Measurements from ENCODE around the gene TPRN.

TPRN gene

DNA sequence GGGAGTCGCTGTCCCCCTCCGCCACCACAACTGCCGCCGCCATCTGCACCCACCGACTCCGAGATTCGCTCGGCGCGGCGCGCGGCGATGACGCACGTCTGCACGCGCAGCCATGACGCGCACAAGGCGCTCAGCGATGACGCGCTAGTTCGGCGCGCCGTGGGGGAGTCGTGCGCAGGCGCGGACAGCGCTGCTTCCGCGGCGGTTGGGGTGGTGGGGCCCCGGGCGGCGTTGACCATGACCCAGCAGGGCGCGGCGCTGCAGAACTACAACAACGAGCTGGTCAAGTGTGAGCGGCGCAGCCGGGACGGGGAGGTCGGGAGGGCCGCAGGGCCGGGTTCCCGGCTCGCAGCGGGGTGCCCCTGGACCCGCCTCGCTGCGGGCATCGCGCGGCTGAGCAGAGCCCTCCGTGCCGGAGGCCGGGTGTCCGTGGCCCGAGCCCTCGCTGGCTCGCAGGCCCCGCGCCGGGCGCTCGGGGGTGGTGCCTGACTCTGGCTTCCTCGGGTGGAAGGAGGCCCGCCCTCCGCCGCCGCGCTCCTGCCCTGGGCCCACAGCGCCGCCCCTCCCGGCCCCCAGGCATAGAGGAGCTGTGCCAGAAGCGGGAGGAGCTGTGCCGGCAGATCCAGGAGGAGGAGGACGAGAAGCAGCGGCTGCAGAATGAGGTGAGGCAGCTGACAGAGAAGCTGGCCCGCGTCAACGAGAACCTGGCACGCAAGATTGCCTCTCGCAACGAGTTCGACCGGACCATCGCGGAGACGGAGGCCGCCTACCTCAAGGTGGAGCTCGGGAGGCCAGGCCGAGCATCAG is 11.8 kb downstream of the TPRN start, which contains the start of the genes ANAPC2 and SSNA1:
Gene ANAPC2 (minus strand): TSS at position 71 of the 807 bp plus-strand sequence. CDS start 28 bp downstream, at position 43.
Gene SSNA1 (plus strand): TSS at position 187 of the 807 bp plus-strand sequence. CDS start 51 bp downstream, at position 238.
- peak; percentile 79 to 81 for ATAC-seq

DNA sequence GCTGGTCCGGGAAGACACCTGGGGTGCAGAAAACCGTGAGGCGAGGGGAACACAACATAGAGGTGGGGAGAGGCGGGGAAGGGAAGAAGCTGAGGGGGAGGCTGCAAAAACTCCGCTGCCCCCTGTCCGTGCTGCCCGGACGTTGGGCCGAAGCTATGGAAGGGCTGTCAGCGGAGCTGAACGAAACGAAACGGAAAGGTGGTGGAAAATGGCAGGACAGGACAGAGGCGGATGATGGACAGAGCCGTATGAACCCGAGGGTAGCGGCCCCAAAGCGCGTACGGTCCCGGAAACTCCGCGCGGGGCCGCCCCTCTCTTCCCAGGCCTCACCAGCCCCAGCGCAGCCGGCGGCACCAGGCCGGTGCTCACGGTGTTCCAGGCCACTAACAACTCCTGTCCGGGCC is 12.5 kb downstream of the TPRN start:
- ATAC-seq = peak; percentile 1

DNA sequence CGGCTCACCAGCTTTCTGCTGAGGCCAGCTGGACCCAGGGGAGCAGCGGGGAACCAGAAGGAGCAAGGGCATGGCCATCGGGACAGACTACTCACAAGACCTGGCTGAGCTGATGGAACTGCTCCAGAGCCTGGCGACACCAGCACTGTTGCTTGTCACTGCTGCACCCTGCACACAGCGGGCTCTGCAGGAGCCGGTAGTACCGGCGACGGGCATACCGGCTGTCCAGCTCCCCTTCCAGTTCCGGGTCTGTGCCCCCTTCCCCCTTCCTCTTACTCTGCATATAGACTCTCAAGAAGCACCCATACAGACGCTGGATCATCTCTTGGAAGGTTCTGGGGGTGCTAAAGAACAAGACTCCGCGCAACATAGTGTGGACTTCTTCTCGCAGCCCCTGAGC is 13.2 kb downstream of the TPRN start:
- no peak for ATAC-seq

DNA sequence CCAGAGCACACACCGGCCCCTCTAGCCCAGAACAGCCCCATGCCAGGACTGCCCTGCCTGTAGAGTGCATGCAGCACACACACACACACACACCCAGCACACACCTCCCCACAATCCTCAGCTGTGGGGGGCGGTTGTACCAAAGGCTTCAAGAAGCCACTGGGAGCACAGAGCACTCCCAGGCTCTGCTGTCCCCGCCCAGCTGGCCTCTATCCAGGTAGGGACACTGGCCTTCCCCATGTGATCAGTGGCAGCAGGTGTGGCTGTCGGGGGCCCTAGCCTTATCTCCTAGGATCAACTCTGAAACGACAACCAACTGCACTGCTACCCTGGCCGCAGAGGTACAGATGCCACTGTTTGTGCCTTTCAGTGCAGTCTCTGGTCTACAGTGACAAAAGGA is 14.2 kb downstream of the TPRN start:
- ATAC-seq = no peak

DNA sequence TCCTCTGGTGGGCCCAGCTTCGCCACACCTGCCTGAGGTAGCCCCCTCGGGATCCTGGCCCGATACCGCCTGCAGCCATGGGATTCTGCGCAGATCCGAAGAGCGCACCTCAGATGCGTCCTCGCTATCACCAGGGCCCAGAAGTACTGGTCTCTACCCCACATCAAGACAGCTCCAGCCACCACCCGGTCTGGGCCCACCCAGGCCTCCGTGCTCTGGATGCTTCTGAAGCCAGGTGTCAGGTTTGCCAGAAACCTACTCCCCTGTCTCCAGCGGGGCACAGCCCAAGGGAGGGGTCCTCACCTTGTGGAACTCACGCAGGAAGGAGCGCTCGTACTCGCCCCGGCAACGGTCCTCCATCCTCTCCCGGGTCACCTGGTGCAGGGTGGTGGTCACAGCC is 14.6 kb downstream of the TPRN start:
- ATAC-seq = no peak

DNA sequence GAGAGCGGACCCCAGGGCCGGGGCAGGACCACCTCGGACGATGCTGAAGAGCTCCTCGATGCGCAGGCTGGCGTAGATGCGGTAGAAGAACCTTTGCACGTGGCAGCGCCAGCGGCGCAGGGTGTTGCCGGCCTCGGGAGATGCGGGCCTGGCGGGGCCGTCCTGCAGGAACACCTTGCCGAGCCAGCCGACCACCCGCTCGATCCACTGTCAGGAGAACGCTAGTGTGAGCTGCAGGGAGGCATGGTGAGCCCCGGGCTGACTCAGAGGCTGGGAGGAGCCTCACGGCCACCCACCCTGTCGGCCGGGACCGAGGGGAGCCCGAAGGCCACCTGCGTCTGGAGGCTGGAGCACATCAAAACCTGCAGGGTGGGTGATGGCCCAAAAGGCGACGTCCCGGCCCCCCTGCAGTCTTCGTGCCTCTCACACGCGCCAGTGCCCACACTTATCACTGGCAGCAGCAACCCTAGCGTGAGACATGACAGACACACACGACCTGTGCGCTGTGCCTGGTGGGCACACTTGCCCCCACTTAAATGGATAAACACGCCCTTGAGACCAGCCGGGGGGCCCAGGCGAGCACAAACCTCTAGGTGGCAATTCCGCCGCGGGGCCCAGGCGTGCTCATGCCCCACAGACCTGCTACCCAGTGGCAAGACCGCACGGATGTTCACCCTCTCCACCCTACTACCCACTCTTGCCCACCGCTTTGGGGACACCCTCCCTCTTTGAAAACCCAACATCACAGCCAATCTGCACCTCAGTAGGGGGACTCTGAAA is 15.5 kb downstream of the TPRN start:
- ATAC-seq = no peak

DNA sequence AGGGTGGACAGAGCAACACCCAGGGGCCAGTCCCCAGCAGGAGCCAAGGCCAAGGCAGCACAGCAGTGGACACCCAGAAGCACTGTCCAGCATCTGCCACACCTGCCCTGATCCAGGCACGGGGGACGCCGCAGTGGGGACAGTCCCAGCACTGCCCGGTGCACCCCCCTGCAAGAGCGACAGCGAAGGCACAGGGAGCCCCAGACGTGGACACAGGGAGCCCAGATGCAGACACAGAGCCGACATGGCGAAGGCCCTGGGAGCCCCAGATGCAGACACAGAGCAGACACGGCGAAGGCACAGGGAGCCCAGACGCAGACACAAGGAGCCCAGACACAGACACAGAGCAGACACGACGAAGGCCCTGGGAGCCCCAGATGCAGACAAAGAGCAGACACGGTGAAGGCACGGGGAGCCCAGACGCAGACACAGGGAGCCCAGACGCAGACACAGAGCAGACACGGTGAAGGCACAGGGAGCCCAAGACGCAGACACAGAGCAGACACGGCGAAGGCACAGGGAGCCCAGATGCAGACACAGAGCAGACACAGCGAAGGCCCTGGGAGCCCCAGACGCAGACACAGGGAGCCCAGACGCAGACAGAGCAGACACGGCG is 16.5 kb downstream of the TPRN start:
- no peak for ATAC-seq

DNA sequence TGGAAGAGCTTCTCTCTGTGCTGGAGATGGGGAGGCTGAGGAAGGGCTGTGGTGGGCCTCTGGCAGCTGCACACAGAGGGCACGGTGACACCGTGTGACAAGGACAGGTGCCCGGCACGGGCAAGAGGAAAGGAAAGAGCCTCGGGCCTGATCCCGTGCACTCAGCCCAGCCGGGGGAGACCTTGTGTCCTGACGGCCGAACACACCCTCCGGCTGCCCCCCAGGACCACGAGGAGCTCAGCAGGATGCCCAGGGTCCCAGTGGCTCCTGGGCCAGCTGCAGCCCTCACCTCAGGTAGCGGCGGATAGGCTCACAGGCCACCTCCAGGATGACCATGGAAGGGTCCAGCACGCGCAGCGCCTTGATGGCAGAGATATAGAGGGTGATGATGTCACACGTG is 17.7 kb downstream of the TPRN start:
- no peak for ATAC-seq

DNA sequence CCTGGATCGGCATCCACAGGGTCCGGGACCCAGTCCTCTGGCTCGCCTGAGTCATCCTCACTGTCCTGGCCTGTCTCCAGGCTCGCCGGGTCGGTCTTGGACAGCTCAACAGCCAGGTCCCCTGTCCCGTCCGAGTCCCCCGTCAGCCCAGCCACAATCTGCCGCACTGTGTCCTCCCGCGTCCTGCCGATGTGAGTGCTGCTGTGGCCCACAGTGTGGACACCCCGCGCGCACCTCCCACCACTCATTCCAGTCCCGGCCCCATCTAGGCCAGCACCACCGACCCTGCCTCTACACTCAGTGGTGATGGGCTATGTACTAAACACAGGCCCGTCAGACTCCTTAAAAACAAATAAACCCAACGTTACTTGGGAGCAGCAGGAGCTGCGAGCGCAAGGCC is 18.9 kb downstream of the TPRN start:
- no peak for ATAC-seq

DNA sequence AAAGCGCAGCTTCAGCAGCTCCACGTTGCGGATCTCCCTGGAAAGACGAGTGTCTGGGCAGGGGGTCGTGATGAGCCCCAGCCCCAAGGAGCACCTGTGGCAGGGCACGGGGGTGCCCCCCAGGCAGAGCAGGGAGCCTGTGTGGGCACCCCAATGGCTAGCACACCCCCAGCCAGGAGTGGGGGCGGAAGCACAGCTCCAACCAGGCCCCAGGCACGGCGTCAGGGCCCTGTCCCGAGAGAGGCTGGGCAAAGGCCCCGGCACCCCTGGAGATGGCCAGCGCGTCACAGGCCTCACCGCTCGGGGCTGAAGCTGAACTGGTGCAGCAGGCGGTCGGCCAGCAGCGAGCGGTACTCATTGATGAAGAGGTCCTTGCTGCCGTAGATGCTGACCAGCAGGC is 20.1 kb downstream of the TPRN start:
- no peak for ATAC-seq

DNA sequence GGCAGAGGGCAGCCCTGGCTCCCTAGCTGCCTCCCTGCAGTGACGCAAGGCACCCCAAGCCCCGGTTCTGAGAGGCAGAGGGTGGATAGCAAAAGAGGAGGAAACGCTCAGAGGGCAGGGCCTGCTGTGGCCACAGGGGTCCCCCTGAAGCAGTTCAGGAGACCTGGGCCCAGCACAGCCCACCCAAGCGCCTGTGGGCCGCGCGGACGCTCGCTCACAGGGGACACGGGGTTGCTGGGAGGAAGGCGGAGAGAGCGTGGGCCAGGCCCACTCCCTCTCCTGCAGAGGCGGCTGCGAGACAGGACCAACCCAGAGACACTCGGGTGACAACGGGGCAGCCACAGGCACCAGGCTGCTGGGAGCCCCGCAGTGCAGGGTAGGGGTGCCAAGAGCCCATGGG is 20.8 kb downstream of the TPRN start:
- ATAC-seq = no peak

DNA sequence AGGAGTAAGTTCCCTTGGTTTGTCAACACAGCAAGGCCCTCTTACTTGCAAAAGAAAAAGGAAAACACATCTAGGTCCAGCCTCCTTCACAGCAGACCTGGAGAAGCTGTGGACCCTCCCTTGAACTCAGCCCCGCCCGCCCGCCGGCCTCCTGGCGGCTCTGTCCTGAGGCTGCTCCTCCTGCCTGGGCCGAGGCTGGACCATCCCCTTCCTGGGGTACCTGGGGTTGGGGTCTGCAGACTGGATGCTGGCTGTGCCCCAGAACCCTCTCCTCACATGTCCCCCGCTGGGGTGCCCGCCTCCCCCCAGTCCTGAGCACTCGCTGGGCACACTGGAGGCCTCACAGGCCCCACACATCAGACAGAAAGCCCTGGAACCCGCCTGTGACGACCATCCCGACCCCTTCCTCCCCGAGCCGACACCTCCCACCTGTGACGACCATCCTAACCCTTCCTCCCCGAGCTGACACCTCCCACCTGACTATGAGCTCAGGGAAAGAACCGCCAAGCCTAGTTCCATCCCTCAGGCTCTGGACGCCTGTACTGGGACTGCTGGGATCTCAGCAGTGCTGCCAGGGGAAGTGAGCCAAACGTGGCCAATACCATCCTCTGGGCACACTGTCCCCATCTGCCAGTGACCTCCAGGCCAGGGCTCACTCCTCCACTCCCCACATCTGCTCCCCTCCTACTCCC is 21.5 kb downstream of the TPRN start:
- ATAC-seq = no peak

DNA sequence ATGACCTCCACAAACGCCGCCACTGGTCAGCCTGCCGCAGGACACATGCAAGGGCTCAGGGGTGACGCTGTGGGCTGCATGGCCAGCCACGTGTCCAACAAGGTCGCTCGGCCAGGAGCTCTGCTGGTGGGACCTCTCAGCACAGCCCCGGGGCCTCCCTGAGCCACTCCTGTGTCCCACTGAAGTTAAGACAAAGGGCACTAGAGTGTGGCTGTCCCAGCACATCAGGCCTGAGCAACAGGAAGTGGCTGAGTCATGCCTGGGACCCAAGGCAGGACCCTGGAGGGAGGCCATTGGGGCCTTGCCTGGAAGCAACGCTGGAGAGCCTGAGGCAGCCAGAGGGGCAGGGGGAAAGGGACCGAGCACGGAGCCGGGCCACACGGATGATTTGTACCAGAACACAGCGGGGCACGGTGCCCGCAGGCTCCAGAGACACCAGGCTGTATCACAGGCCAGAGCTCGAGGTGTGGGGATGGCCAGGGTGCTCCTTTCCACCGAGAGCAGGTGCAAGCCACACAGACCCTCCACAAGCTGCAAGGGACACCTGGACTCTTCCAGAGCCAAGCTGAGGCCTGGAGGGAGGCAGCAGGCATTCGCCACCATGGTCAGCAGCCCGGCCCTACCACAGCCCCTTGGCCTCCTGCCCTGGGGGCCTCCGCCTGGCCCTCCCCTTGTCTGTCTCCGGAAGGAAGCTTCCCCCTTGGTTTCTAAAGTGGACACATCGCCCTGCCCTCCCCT is 22.2 kb downstream of the TPRN start:
- no peak for ATAC-seq

DNA sequence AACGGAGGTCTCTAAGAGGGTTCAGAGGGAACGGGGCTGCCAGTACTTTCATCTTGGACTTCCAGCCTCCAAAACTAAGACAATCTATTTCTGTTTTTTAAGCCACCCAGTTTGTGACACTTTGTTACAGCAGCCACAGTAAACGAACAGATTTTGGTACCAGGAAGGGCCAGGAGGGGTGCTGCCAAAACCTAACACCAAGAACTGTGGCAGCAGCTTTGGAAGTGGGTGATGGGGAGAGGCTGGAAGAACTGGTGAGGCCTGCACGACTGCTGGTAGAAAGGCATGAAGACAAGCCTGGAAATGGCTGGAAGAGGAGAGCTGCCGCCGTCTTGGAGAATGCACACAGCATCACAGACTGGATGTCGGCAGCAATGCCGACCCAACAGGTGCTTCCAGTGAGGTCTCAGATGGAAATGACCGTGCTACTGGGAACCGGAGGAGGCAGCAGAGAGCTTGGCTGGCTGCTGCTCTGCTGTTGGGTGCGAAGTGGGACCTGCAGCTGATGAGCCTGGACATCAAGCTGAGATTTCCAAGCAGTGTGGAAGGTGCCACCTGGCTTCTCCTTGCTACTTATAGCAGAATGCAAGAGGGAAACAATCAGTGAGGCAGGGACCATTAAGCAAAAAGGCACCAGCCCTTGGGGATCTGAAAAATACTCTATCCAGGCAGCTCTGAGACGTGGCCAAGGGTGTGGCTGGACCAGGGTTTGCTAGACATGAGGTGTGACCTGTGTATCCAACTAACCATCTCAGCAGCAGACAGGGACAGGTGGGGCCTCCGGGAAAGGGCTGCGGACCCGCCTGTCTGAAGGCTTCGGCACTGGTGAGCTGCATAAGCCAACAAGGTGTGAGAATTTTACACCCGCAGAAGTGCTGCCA is 24.0 kb downstream of the TPRN start:
- ATAC-seq = peak in 1 of 2 donors; percentile 54

DNA sequence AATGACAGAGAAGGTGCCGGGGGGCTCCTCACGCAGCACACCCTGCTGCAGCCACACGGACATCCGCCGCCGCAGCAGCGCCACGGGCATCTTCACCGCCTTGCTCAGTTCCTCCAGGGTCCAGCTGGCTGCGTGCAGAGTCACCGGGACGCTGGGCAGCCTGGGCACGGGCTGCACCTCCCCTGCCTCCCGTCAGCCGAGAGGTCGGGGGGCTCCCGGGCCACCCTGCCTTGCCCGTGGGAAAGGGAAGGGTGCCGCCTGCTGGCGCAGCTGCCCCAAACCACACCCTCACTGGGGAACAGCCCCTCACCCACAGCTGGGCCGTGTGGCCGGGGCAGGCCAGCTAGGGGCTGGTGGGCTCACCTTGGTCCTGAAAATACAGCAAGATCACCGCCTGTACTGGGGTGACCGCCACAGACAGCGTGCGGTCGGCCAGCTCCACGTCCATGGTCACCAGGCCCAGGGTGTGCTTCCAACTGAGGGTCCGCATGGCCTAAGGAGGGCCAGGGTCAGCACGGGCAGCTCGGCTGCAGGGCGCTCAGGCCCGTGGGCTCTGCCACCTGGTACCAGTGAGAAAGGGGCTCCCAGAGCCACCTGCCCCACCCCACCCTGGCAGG is 25.1 kb downstream of the TPRN start:
- peak in 1 of 2 donors; percentile 12 for ATAC-seq

DNA sequence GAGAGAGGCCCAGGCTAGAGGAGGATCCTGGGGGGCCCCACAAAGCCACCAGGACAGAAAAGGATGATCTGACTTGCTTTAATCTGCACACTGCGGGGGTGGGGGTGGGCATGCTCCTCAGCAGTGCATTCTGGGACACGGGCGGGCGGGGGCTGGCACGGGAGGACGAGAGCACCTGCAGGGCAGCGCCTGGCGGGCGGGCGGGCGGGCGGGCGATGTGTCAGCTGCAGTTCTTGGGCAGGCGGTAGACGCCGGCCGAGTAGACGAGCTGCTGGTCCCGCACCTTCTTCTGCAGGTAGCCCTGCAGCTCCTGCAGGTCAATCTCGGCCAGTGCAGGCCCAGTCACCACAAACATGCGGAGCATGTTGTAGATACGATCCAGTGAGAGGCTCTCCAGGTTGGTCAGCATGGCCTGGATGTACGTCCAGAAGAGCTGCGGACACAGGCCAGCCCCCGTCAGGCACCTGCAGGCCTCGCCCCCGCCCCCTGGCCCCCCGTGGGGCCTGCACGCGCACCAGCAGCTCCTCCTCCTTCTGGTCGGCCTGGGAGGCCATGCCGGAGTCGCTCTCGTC is 25.7 kb downstream of the TPRN start:
- no peak for ATAC-seq

DNA sequence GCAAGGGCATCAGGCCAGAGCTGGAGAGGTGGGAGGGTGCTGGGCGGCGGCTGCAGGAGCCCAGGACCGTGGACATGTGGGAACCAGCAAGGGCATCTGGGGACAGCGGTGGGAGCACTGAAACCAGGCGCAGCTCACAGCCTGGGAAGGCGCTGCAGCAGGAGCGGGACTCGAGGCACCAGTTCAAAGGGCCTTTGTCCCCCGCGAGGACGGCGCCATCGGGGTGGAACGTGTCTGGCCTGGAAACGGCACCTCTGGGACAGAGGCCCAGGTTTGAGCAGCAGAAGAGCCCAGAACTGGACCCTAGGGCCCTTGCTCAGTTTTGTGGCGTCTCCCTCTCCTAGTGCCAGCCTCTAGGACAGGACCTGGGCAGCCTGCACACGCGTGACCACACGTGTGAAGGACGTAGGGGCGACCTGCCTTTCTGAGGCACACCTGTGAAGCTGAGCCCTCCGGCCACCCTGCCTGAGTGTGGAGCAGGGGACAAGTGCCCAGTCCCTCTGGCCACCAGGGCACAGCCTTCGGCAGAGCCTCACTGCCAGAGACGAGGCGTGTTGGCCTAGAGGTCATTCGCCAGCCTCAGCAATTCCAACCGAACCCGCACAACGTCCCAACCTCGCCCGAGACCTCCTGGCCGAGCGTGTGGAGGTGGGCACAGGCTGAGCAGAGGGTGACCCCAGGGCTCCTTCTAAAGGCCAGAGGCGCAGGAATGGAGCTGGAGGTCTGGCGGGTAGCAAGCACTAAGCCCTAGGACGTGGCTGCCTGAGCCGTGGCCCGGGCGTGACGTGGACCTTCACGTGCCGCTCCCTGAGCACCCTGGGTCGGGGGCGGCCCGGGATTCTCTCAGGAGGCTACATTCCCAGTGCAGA is 26.5 kb downstream of the TPRN start:
- ATAC-seq = no peak

DNA sequence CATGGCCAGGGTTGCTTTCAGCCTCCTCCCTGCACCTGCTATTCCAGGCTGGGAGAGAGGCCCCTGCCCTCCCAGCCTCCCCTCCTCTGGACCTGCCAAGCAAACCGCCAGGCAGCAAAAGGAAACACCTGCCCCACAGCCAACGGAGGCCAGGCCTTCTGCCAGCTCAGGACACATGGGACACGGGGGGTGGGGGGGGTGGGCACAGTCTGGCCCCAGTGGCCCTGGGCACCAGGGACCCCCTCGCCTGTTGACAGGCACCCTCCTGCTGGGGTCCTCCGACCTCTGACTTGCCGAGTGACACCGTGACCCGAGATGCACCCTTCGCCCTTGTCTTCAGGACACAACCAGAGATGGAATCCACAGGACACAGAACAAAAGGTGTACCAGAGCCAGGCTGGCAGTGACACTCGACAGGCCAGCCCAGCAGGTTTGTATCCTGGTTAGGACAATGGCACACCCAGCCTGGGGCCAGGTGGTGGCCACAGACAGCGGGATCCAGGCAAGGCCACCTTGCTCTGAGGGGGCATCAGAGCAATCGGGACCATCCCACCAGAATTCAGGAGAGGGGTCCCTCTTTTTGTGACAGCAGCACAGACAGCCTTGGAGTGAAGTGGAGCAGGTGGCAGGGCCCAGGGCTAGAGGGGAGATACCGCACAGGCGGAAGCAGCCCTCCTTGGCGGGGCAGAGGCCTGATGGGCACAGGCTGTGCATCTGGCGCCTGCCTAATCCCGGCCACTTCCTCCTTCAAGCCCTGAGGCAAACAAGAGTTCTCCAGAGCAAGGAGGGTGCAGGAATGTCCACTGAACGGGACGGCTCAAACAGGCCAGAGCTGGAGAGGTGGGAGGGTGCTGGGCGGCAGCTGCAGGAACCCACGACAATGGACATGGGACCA is 27.4 kb downstream of the TPRN start:
- ATAC-seq = no peak
